OCI-LY1 (cell line): Measurements from ENCODE around the gene CLK3.

Source experiments
- CTCF ChIP-seq: fragments of 200-600 bp; sonication (generic), shearing (Covaris generic); IDR thresholded peaks from 2 replicates; pipeline ENCODE4 v1.5.1; 2017; ENCODE audit warnings: mild to moderate bottlenecking, antibody characterized with exemption, low read length, moderate library complexity, mixed read lengths
- EZH2 ChIP-seq: fragments of 200-600 bp; sonication (generic), shearing (Covaris generic); IDR thresholded peaks from 2 replicates; pipeline ENCODE4 v1.8.0; 2017; ENCODE audit warnings: borderline replicate concordance, mixed run types, mild to moderate bottlenecking, antibody characterized with exemption, low read length, moderate library complexity, mixed read lengths

GRCh38 chr15:74667975-74668374, 52.3 kb downstream of the CLK3 start:
- TF ChIP-seq EZH2, result no peak
- no peak for TF ChIP-seq CTCF
